Gastroesophageal sphincter (tissue), 4 donors: Measurements from ENCODE around the gene UBE2O. TPM values are rescaled to one million over a fixed set of nuclear protein-coding genes. Genes with fewer than 3 reads are reported as not detected.

Source experiments
- ATAC-seq: fragments of 150-250 bp; one replicate; pipeline ENCODE4 v1.9.1; 2016; ENCODE audit warnings: mild to moderate bottlenecking, moderate library complexity
- H3K27ac ChIP-seq, 4 donors: fragments of 200-600 bp; sonication (generic) in 3 of 4; 1 replicate in 3 of 4; 2 replicates in 1 of 4; pipeline ENCODE4 v1.5.1; 2016 to 2019
- H3K27me3 ChIP-seq: fragments of 200-600 bp; sonication (generic); one replicate; pipeline ENCODE4 v1.5.1; 2019
- H3K36me3 ChIP-seq, 2 donors: fragments of 200-600 bp; sonication (generic); one replicate each; pipeline ENCODE4 v1.5.1; 2019; ENCODE audit warnings: control low read depth in 1 of 2
- H3K4me1 ChIP-seq, 3 donors: fragments of 200-600 bp; sonication (generic); 1 replicate in 2 of 3; 2 replicates in 1 of 3; pipeline ENCODE4 v1.5.1; 2016 to 2019; ENCODE audit warnings: control low read depth in 2 of 3
- H3K4me3 ChIP-seq, 2 donors: fragments of 200-600 bp; sonication (generic); one replicate each; pipeline ENCODE4 v1.5.1; 2019; ENCODE audit warnings: mild to moderate bottlenecking in 1 of 2, moderate library complexity in 1 of 2
- H3K9me3 ChIP-seq, 3 donors: fragments of 200-600 bp; sonication (generic); one replicate each; pipeline ENCODE4 v1.5.1; 2017 to 2019; ENCODE audit warnings: control low read depth in 2 of 3
- CTCF ChIP-seq, 4 experiments: fragments of 200-600 bp in 2 of 4; fragments of 450-650 bp in 2 of 4; sonication (generic) in 1 of 4; IDR thresholded peaks; one replicate each; pipeline ENCODE4 v1.5.1; 2017 to 2019; ENCODE audit warnings: antibody characterized with exemption in 4 of 4, mild to moderate bottlenecking in 2 of 4, moderate library complexity in 2 of 4
- EP300 ChIP-seq: sonication (generic); formaldehyde crosslinking; IDR thresholded peaks from one replicate; pipeline ENCODE4 v1.6.1; 2017; ENCODE audit warnings: antibody characterized with exemption, mild to moderate bottlenecking
- POLR2A ChIP-seq, 2 donors: fragments of 450-650 bp; IDR thresholded peaks; one replicate each; pipeline ENCODE4 v1.6.1; 2017; ENCODE audit warnings: antibody characterized with exemption in 2 of 2, mild to moderate bottlenecking in 2 of 2, moderate library complexity in 1 of 2
- POLR2AphosphoS5 ChIP-seq: sonication (generic); formaldehyde crosslinking; IDR thresholded peaks from one replicate; pipeline ENCODE4 v1.6.1; 2017; ENCODE audit warnings: antibody characterized with exemption
- WGBS, 2 donors: methylation state at CpG; one replicate each; pipeline ENCODE4 v1.1.5; 2018; ENCODE audit warnings: low coverage in 1 of 2; 5-methylcytosine and 5-hydroxymethylcytosine counted together
- total RNA-seq, 4 donors: library from RNA; depleted of rRNA; stranded (reverse); fragments of >200 nt; gene quantifications; one replicate each; pipeline ENCODE4 v1.1.0, GENCODE V29; 2016

The UBE2O gene
- total RNA-seq, 4 donors from 2014 or later = 13.0 to 19.8 (median 15.2) TPM

GRCh38 chr17:76467809-76468633, 15.1 kb upstream of the UBE2O start:
- Histone ChIP-seq H3K27ac (no peak overlapping the region), H3K36me3 (peaks cover 0 to 21% of the 10 kb centered on the region in 2 donors), H3K27me3 (no peaks in the 10 kb centered on the region), H3K4me1 (peaks cover 0 to 6% (median 0%) of the 10 kb centered on the region in 3 donors), H3K4me3 (no peak overlapping the region), H3K9me3 (no peaks in the 10 kb centered on the region)
- ATAC-seq = no peak
- no peak for TF ChIP-seq CTCF (IDR thresholded peaks at IDR 0.05)
- no peak for TF ChIP-seq EP300
- TF ChIP-seq POLR2A (IDR thresholded peaks at IDR 0.05) = no peak
- no peak for TF ChIP-seq POLR2AphosphoS5
- 33% methylated on average over 1 of the region's 8 CpGs; no CpG with 5 or more reads in 1 of the 2 donors for WGBS, 2 donors

GRCh38 chr17:76467366-76467765, 14.4 kb upstream of the UBE2O start, which contains the start of gene AANAT:
TSS of gene AANAT (plus strand) at chr17:76467603. CDS start at chr17:76468747, 1,144 bp downstream.
- TF ChIP-seq POLR2A (IDR thresholded peaks at IDR 0.05) (no peak), POLR2AphosphoS5 (no peak), EP300 (no peak), CTCF (IDR thresholded peaks at IDR 0.05) (no peak)
- 100% methylated on average over 1 of the region's 11 CpGs; no CpG with 5 or more reads in 1 of the 2 donors for WGBS, 2 donors
- H3K4me1 ChIP-seq = peaks cover 0 to 6% (median 0%) of the 10 kb centered on the region in 3 donors
- no peak within 1 kb of the TSS for H3K27ac ChIP-seq
- H3K27me3 ChIP-seq = no peaks in the 10 kb centered on the region
- no peak within 1 kb of the TSS for H3K4me3 ChIP-seq
- peaks cover 0 to 15% of the 10 kb centered on the region in 2 donors for H3K36me3 ChIP-seq
- ATAC-seq = no peak
- no peaks in the 10 kb centered on the region for H3K9me3 ChIP-seq

- Histone ChIP-seq H3K36me3 (peaks cover 0 to 8% of the 10 kb centered on the region in 2 donors), H3K4me3 (no peak overlapping the region), H3K27ac (no peak overlapping the region), H3K4me1 (peaks cover 0 to 6% (median 0%) of the 10 kb centered on the region in 3 donors), H3K9me3 (no peaks in the 10 kb centered on the region), H3K27me3 (no peaks in the 10 kb centered on the region)
- WGBS, 2 donors = 76 to 83% methylated on average over 2 to 4 of the region's 6 CpGs
- TF ChIP-seq CTCF (IDR thresholded peaks at IDR 0.05) (no peak), POLR2A (IDR thresholded peaks at IDR 0.05) (no peak), POLR2AphosphoS5 (no peak), EP300 (no peak)
- no peak for ATAC-seq
These were observed 13.8 kb upstream of the UBE2O start for GRCh38 chr17:76466775-76467130.

- no peak for TF ChIP-seq POLR2AphosphoS5
- no peak for TF ChIP-seq EP300
- TF ChIP-seq CTCF (IDR thresholded peaks at IDR 0.05) = no peak
- no peak for TF ChIP-seq POLR2A (IDR thresholded peaks at IDR 0.05)
- Histone ChIP-seq H3K27me3 (no peaks in the 10 kb centered on the region), H3K36me3 (no peaks in the 10 kb centered on the region), H3K9me3 (no peaks in the 10 kb centered on the region), H3K4me1 (peaks cover 0 to 6% (median 0%) of the 10 kb centered on the region in 3 donors), H3K27ac (no peak overlapping the region), H3K4me3 (no peak overlapping the region)
- WGBS, 2 donors = 78 to 86% methylated on average over 7 to 17 of the region's 24 CpGs
- ATAC-seq = no peak
These were observed 9.8 kb upstream of the UBE2O start for GRCh38 chr17:76462556-76463290.
